Measurements from ENCODE around the gene EHD4. TPM values are rescaled to one million over a fixed set of nuclear protein-coding genes. Genes with fewer than 3 reads are reported as not detected.

Gene EHD4
- total and polyA plus RNA-seq, 9 of the 15 experiments (the other 6 are each of a cell fraction or from before 2014, with no cell fraction given) = 0.89 to 10.3 (median 6.4) TPM

- ChIA-PET CTCF (ENCODE audit: low intra/inter-chr PET ratio) (no interaction called here), POLR2A (interaction anchor here (0.6 to 1.5 kb wide), 2 partner anchors 14 to 36 kb away, joined by 3 to 7 read pairs; no protein-coding TSS in a partner anchor)
- H3K36me3 ChIP-seq (ENCODE audit: control insufficient read depth, insufficient read depth, low read length) = no peaks in the 10 kb centered on the region
- H3K79me2 ChIP-seq (ENCODE audit: control insufficient read depth, insufficient read depth, low read length) = no peaks in the 10 kb centered on the region
- no TSS peak for BruUV-seq (replicated peaks)
- FAIRE-seq (no peak), DNase-seq (ENCODE audit: extremely low read depth in 1 of 4, low spot score in 3 of 4) (no peak), ATAC-seq (no peak)
- H3K4me2 ChIP-seq (ENCODE audit: insufficient read depth, low read length) = no peak overlapping the region
- no peak overlapping the region for H2AFZ ChIP-seq (ENCODE audit: low read depth, low read length)
- peaks cover 11% of the 10 kb centered on the region; the same call in 1 of the 2 replicates for H4K20me1 ChIP-seq (replicated peaks; ENCODE audit: control insufficient read depth, insufficient read depth, low read length)
- in situ Hi-C loops (cut with MboI) = loop anchor here (5.0 kb wide), 1 partner anchor 64 kb away; no protein-coding TSS in a partner anchor
- TF ChIP-seq NFIC (IDR thresholded peaks at IDR 0.05) = peak; percentile 78
- TF ChIP-seq ZNF583 (CRISPR knock-in tag; IDR thresholded peaks at IDR 0.05) = no peak
- TF ChIP-seq CSDE1 (IDR thresholded peaks at IDR 0.05) = no peak
- no peak for TF ChIP-seq SMARCC2 (IDR thresholded peaks at IDR 0.05; ENCODE audit: low read depth)
- no peak for TF ChIP-seq ETV1 (tag; conservative IDR thresholded peaks at IDR 0.05; ENCODE audit: low read depth)
- H3K4me1 ChIP-seq (replicated peaks in 1 of 2; ENCODE audit: control insufficient read depth in 2 of 2, insufficient read depth in 2 of 2, low read length in 2 of 2) = peaks cover 0 to 5% of the 10 kb centered on the region in 2 experiments; a peak in 1 of 5 replicates
- H3K9ac ChIP-seq (ENCODE audit: insufficient read depth in 1 of 2, low read depth in 2 of 2, low read length in 2 of 2) = no peak overlapping the region
- no peak overlapping the region for H3K27ac ChIP-seq (ENCODE audit: extremely low read depth, low read depth, low read length)
- no peak overlapping the region for H3K4me3 ChIP-seq
- H3K9me3 ChIP-seq (replicated peaks; ENCODE audit: control insufficient read depth, insufficient read depth, low read depth, low read length) = no peaks in the 10 kb centered on the region
- WGBS (ENCODE audit: insufficient coverage, low coverage, missing lambda C conversion rate) = 7% methylated on average over 10 of the region's 11 CpGs
- intact Hi-C loops (cut with micrococcal nuclease) = no loop called here
- H3K9me1 ChIP-seq (ENCODE audit: control insufficient read depth, insufficient read depth, low read length) = no peaks in the 10 kb centered on the region
- H3K27me3 ChIP-seq (ENCODE audit: control insufficient read depth in 2 of 2, insufficient read depth in 2 of 2, low read length in 2 of 2) = peaks cover 36 to 73% of the 10 kb centered on the region in 2 experiments; a peak in 4 of 5 replicates
Observed at GRCh38 chr15:41993472-41994170, 21.3 kb upstream of the EHD4 start.

All from K562 (cell line).